Activated CD4-positive, alpha-beta T cell treated with anti-CD3 and anti-CD28 coated beads for 24 hours (primary cell): ENCODE results near the gene EXOG.

Experiments
- DNase-seq, 2 donors: peaks; one replicate each; pipeline ENCODE4 v3.0.0-alpha.2; 2020; ENCODE audit warnings: low read depth in 2 of 2

EXOG gene

DNA sequence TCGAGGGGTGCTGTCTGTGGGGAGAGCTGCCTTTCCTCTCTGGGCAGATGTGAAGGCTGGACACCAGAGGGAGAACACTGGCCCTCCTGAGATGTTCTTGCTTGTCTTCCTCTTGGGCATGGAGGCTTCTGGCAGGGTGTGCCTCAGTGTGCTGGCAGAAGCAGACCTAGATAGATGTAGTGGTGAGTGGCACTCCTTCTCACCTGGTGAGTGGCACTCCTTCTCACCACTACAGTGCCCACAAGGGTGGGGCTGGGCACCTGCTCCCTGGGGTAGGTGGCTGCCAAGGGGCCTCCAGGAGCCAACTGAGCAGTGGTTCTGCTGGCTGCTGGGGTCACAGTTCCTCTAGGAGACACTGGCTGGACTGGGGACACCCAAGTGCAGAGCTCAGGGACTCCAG is 23.8 kb upstream of the EXOG start:
- no peak for DNase-seq

DNA sequence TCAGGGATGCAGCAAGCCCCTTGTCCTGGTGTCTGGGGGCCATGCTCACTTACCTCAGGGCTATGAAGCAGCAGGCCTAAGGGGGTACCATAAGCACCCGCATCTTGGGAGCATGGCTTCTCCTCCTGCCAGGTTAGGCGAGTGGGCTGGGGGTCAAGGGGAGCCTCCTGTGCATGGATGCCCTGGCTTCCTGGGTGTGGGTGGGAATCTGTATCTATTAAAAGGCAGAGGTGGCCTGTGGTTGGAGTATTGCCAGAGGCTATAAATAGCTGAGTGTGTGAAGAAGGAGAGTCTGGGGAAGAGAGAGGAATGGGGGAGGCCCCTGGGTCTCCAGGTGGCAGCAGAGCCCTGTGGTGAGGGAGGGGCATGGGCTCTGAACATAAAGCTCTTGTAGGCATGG is 22.9 kb upstream of the EXOG start:
- DNase-seq, result no peak

DNA sequence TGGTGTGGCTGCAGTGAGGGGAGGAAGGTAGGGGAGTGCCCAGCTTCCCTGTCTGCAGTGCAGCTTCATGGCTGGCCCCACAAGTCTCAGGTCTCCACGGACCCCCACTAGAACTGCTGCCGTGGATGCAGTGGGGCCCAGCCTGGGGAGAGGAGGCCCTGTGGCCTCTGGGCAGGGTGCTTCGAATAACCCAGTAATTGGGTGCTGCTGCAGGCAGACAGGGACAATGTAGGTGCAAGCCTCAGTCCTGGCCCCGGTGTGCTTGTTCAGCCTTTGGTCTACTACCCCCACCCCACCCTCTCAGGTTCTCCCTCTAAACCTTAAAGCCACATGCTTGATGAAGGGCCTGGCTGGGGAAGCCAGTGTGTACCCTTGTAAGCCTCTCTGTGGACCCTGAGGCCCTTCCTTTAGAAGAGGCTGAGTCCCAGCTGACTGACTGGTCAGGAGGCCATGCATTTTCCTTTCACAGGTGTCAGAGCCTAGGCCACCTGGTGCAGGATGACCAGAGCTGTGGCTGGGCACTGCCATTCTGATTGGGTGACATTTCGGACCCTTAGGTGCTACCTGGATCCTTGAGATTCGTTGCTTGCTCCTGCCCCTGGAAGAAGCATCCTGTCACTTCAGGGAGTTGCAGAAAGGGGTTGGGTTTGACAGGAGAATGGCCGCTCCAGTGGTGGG is 21.1 kb upstream of the EXOG start:
- no peak for DNase-seq

DNA sequence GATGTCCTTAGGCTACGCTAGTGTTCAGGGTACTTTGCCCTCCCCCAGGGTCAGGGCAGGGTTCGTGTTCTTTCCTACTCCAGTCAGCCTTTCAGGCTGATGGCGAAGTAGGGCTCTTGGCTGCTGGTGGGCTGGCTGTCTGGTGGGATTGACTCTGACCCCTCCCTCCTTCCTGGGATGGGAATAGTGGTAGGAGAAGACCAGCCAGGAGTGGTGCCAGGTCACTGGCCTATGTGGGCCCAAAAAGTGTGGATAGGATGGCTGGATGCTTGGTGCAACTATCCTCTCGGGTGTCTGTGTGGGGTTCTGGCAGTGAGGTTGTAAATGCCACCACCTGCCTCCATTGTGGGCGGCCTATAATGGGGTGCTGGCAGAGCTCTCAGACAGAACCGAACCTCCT is 20.4 kb upstream of the EXOG start:
- no peak for DNase-seq

DNA sequence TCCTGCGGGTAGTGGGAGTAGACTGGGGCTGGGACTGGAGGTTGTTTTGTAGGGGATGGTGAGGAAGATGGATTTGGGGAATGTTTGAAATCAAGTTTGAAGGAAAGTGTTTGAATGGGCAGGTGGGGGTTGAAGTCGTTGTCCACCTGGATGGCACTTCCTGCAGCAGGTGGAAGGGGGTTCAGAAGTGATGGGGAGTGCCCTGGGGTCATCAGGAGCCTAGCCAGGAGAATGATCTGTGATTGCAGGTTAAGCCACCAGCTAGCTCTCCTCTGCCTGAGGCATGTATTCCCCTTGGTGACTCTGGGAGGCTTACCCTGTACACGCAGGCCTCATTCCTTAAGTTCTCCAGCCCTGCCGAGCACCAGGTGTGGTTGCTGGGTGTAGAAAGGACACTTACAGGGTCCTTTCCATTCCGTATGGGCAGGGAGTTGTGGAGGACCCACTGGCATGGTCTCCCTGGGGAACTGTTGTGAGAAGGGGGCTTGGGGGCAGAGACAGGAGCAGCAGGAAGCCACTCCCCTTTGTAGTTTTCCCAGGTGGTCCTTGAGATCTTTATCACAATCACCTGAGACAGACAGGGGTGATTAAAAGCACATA is 19.9 kb upstream of the EXOG start:
- DNase-seq, result no peak

DNA sequence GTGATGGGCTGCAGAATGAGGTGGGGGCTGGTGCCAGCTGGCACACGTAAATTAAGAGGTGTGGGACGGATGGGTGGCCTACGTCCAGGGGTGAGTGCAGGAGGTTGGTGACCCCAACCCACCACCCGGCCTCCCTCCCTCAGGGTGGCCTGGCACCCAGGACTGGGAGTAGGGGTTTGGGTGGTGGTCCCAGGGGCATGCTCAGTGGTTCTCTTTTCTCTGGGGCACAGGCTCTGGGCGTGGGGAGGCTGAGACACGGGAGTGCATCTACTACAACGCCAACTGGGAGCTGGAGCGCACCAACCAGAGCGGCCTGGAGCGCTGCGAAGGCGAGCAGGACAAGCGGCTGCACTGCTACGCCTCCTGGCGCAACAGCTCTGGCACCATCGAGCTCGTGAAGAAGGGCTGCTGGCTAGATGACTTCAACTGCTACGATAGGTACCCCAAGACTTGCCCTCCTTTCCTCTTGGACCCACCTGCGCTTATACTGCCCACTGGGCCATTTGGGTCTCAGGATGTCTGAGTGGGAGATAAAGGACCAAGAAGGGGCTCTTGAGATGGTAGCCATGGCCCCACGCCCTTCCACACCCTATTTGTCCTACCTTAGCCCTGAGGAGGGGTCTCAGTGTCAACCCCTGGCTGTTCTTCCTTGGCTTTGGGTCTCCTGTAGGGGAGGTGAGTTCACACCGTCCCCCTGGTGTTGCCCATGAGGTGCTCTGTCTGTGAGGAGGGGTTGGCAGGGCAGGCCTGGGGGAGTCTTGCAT is 18.9 kb upstream of the EXOG start:
- no peak for DNase-seq

DNA sequence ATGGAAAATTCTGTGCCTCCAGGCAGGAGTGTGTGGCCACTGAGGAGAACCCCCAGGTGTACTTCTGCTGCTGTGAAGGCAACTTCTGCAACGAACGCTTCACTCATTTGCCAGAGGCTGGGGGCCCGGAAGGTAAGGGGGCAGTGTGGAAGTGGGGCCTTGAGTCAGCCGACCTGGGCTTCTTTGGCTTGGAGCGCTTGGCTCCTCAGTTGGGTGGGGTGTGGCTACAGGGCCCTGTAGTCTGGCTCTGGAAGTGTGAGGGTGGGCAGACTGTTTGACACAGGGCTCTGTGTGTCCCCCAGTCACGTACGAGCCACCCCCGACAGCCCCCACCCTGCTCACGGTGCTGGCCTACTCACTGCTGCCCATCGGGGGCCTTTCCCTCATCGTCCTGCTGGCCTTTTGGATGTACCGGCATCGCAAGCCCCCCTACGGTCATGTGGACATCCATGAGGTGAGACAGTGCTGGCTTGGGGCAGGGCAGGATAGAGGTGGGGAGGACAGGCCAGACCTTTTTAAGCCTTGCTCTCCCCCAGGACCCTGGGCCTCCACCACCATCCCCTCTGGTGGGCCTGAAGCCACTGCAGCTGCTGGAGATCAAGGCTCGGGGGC is 18.2 kb upstream of the EXOG start:
- no peak for DNase-seq

DNA sequence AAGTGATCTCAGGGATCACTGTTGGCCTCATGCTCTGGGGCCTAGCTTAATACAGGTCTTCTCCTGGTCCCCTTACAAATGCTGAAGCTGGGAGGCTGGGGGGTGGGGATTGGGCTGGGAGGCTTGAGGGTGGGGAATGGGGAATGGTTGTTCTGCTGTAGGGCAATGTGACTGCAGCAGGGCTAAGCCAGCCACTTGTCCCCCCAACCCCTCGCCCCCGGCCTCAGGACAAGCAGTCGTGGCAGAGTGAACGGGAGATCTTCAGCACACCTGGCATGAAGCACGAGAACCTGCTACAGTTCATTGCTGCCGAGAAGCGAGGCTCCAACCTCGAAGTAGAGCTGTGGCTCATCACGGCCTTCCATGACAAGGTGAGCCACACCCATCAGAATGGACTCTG is 17.2 kb upstream of the EXOG start:
- DNase-seq, result no peak

DNA sequence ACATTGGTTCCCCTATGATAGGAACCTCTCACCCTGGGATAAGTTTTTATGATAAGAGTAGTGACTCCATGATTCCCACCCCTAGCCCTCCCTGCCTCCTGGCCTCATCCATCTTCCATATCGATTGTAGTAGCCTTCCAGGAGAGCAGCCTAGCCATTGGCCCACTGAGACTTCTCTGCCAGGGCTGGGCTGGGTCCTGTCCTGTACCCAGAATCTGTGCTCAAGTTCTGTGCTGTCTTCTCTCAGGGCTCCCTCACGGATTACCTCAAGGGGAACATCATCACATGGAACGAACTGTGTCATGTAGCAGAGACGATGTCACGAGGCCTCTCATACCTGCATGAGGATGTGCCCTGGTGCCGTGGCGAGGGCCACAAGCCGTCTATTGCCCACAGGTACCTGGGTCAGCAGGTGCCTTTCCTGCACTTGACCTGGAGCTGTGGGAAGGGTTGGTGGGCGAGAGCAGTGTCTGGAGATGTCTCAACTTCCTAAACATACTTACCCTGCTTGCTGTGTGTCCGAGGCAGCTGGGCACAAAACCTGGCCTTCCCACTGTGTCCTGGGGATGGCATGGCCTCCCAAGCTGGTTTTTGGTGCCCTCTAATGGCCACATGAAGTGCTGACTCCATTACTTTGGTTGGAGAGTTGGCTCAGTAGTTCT is 16.6 kb upstream of the EXOG start:
- DNase-seq, result peak; percentile 15 to 27

DNA sequence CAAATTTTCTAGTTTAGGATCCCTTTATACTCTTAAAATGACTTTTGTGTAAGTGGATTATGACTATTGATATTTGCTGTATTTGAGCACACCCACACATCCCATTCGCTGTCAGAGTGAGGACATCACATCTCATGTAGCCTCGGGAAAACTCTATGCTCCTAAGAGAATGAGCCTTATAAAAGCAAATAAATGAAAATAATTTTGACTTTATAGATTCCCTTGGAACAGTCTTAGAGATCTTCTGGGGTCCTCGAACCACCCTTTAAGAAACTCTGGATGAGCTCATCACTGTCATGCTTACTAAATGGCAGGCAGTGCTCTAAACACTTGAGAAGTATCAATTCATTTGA is 16.1 kb upstream of the EXOG start:
- DNase-seq, result no peak

DNA sequence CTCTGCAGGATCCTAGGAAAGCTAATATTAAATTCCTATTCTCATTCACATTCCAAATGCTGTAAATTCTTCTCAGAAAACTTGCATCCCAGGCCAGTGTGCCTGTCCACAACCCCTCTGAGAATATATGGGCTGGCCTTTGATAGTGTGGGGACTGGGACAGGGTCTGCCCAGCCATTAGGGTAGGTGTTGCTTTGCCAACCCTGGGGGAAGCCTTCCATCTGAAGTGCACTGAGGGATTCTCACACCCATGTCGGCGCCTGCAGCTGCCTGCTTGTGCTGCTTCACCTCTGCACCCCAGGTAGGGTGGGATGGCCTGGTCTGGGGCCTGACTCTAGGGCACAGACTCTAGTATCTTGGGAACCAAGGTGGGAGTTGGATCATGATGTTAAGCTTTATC is 15.2 kb upstream of the EXOG start:
- no peak for DNase-seq

DNA sequence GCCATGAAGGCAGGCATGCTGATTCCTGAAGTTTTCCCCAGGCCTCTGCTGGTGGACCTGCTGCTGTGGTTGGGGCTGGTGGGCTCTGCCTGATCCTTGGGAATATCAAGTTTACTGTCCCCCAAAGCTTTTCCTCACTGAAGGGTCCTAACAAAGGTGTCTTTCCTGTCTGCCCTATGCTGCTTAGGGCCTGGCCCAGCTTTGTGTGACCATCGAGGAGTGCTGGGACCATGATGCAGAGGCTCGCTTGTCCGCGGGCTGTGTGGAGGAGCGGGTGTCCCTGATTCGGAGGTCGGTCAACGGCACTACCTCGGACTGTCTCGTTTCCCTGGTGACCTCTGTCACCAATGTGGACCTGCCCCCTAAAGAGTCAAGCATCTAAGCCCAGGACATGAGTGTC is 13.2 kb upstream of the EXOG start:
- DNase-seq, result no peak

DNA sequence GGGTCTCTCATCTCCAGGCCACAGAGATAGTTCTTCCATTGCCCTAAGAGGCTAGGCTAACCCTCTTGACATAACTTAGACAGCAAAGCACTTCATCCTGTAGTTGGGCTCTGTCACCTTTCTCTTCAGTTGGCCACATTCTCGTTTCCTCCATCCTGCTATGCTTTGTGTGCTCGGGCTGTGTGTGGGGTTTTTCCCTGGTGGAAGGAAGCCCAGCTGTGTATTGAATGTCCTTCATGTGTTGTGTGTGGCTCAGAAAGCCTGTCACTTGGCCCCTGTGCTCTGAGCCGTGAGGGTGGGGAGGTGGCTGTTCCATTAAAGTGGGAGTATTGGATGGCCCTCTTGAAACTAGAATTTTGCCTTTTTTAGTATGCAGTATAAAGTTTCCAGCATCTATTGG is 8.8 kb upstream of the EXOG start:
- no peak for DNase-seq

DNA sequence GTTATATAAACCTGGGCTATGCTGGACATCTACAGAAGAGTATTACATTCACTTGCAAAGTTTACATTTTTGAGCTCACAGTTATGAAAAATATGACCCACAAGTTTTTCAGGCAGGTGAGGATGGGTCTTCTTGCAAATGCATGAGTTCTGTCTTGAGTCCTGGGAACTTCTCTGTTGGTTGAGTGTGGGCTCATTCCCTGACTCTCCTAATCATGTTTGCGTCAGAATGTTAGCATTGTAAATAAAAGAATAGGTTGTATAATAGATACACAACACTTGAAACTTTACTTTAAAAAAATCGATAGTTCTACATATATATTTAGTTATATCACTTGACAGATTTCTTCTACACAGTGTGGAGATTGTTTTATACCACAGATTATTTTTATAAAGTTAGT is 7.2 kb upstream of the EXOG start:
- DNase-seq, result no peak

DNA sequence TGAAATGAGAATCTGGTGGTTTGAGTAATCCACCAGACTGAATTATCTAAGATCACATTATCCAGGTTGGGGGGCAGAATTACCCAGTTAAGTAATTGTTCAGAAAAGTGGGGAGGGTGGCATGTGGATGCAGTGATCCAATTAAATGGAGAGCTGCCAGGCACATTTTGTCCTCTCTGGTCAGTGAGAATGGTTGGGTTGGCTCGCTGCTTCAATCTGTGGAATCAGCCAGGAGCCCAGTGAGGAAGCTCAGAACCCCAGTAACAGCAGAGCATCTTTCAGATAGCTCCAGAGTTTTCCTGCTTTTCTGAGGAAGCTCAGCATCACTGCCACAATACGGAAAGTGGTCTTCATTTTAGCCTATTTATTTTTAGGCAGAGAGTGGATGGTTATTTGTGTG is 6.4 kb upstream of the EXOG start:
- DNase-seq, result no peak

DNA sequence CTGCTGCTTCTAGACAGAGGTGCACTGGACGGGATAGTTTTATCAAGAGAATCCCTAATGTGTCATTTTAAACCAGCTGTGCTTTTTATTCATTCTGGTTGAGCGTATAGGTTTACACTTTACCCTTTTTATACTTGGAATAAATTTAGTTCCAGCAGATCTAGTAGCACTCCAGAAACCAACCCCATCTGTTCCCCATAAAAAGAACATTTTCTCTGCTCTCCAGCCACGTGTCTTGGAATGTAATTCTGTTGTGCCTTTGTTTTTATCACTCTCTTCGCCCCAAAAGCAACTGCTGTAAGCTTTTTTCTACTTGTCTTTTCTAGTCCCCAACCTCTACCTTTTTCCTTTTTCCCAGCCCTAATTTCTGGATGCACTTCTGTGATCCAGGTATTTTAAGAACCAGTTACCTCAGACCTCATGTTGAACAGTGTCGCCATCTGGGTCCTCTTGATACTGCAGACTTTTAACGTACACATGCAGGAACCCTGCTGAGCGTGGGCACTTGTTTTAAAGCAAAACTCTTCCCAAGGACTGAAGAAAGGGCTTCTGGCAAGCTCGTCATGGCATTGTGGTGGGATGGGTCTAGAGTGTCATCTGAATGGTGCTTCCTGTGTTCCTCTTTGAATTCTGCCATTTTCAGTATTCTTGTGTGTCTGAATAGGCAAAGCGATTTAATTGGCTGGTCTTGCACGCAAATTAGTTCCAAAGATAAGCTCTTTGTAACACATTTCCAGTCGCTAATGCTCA is 5.7 kb upstream of the EXOG start:
- DNase-seq, result no peak

DNA sequence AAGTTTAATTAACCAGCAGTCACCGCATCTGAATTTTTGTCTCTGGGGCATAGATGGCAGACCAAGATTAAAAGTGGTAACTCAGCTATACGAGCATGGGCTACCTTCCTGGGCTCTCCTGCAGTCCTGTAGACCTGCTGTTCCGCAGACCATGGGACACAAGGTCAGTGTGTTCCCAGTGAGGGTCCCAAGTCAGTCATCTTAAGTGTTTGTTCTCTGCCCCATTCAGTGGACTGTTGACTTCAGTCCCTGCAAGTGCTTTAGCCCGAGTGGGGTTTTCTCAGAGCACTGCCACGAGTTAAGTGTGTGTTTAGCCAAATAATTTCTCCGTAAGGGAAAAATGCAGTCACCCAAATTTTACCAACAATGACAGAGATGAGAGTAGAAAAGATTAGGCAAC is 4.9 kb upstream of the EXOG start:
- DNase-seq, result no peak

DNA sequence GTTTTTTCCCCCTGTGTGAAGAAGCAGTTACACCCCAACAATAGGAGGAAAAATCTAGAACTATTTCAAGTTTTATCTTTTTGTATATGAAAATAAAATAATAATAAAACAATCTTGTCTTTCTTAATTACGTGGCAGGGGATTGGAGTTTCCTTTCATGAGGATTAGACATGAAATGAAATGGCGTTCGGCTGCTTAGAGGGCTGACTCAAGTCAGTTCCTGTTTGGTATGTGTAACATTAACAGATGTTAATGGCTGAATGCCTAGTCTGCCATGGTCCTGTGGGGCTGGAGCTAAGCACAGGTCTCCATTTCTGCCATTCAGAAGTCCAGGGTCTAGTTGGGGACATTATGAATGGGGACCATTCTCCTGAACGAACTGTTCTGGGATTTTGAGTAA is 3.1 kb upstream of the EXOG start:
- DNase-seq, result no peak

DNA sequence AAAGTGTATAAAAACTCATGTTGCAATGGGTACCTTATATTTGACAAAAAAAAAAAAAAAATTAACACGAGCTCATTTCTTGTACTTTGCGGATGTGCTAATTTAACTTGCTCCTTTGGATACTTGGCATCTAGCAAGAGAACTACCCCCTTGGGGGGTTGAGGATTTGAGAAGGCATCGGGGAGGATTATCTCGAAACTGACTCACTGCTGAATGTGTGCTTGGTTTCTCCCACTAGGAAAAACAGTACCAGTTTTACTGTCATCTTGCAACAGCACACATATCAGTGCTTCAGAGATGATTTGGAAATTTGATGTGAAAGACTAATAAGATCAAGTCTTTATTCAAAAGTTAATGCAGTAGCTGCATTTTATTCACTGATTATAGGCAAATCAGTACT is 891 bp downstream of the EXOG start:
- DNase-seq, result no peak

DNA sequence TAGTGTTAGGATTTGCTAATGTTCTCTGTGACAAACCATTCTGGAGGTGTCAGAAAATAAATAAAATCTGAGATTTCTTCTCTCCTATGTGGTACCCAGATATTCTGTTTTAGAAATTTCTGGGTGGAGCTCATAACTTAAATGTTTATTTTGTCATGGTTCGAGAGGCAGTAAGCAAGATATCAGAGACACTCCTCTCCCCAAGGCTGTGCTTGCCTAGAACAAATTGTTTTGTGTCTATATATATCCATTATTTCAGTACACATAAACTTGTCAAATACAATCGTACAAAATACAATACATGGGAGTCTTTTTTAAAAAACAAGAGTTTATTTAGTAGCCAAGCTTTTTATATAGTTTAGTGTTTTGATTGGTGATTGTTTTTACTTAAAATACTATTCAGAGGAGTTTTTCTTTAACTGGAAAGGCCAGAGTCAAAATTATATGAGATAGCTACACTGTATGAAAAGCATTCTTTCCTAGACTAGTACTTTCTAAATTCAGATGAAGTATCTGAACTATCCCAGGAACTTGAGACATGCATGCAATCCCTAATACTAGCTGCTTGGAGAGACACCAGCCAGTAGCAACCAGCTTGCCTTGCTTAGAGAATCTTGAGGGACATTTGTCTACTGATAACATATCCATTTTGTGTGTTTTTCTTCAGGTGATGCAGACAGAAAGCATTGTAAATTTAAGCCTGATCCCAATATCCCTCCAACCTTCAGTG is 4.7 kb downstream of the EXOG start:
- DNase-seq, result no peak

DNA sequence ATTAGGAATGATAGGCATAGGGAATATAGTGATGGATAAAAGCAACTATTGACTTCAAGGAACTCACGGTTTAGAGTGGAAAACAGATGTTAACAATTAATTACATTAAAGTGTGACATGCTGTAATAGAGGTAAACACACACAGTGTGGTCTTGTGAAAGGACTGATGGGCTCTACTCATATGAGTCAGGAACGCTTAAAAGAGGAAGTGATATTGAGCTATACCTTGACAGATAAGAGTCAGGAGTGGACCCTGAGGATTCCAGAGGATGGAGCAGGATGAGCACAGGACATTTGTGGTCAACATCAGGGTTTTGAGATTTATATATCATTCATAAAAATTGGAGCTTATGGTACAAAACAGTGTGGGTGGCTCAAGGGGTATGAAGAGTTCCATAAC is 11.0 kb downstream of the EXOG start:
- no peak for DNase-seq
